NOMO-1 (cell line): ENCODE measurements around the gene CTAG1B.
"Not testable (repeated sequence)": the region's sequence is repeated elsewhere in the genome, so short reads cannot be mapped to it uniquely, and the experiment has no call there.

ENCODE experiments used
- DNase-seq, 2 experiments: peaks; one replicate each; lab custom pipeline; 2025; ENCODE audit not compliant: unreplicated experiment in 2 of 2; lab: John Stamatoyannopoulos, UW

CTAG1B gene

GRCh38 chrX:154630949-154631348 lies 11.9 kb upstream of the CTAG1B start:
- not testable (repeated sequence) for DNase-seq

- DNase-seq, result not testable (repeated sequence)
These were observed 9.9 kb upstream of the CTAG1B start for GRCh38 chrX:154628960-154629359.

GRCh38 chrX:154620767-154621414 lies 1.8 kb upstream of the CTAG1B start:
- not testable (repeated sequence) for DNase-seq

GRCh38 chrX:154613586-154613985 lies 5.5 kb downstream of the CTAG1B start:
- not testable (repeated sequence) for DNase-seq

GRCh38 chrX:154611146-154611545 lies 7.9 kb downstream of the CTAG1B start:
- DNase-seq, result not testable (repeated sequence)

GRCh38 chrX:154608823-154609222 lies 10.3 kb downstream of the CTAG1B start:
- not testable (repeated sequence) for DNase-seq

GRCh38 chrX:154607976-154608375 lies 11.1 kb downstream of the CTAG1B start:
- DNase-seq, result not testable (repeated sequence)

- no peak for DNase-seq
These were observed 11.7 kb downstream of the CTAG1B start for GRCh38 chrX:154607370-154607769.

GRCh38 chrX:154605566-154605965 lies 13.5 kb downstream of the CTAG1B start:
- DNase-seq, result no peak

- no peak for DNase-seq
These were observed 15.3 kb downstream of the CTAG1B start for GRCh38 chrX:154603438-154604430.

- DNase-seq, result no peak
These were observed 16.2 kb downstream of the CTAG1B start for GRCh38 chrX:154602766-154603437.

- DNase-seq, result no peak
These were observed 16.9 kb downstream of the CTAG1B start for GRCh38 chrX:154602226-154602625.

GRCh38 chrX:154600759-154601374 lies 18.2 kb downstream of the CTAG1B start:
- DNase-seq, result no peak

- DNase-seq, result no peak
These were observed 19.6 kb downstream of the CTAG1B start for GRCh38 chrX:154599531-154599930.

- DNase-seq, result no peak
These were observed 20.4 kb downstream of the CTAG1B start for GRCh38 chrX:154598656-154599055.

GRCh38 chrX:154597221-154597620 lies 21.9 kb downstream of the CTAG1B start:
- no peak for DNase-seq

GRCh38 chrX:154596290-154596929 lies 22.7 kb downstream of the CTAG1B start:
- peak; percentile 20 to 28 for DNase-seq

- DNase-seq, result no peak
These were observed 23.4 kb downstream of the CTAG1B start for GRCh38 chrX:154595559-154596249.

GRCh38 chrX:154594491-154594890 lies 24.6 kb downstream of the CTAG1B start:
- DNase-seq, result no peak

GRCh38 chrX:154593201-154593600 lies 25.9 kb downstream of the CTAG1B start:
- no peak for DNase-seq
